Measurements from ENCODE around the gene PPP2R5C.

DNA sequence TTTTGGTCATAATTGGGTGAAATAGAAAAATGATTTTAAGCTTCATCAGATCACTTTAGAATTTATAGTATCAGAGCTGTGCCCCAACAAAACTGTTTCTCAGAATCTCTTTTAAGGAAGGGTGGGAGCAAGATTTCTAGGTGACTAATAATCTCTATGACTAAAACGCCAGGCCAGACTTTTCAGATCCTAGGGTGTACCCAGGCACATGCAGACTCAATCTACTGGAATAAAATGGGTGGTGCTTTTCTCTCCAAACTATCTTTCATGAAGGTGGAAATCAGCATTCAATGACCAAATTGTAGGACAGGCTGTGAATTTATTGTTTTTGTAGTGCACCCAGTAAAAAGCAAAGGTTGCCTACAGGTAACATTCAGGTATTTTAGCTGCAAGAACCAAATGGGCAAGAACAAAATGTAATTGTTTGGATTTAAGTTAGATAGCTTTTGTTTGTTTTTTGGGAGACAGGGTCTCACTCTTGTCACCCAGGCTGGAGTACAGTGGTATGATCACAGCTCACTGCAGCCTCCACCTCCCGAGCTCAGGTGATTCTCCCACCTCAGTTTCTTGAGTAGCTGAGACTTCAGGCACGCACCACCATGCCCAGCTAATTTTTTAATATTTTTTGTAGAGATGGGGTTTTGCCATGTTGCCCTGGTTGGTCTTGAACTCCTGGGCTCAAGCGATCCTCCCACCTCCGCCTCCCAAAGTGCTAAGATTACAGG, 49.5 kb downstream of the PPP2R5C start:
- TF ChIP-seq, protein P1, sequence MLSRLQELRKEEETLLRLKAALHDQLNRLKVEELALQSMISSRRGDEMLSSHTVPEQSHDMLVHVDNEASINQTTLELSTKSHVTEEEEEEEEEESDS (CRISPR knock-in tag; IDR thresholded peaks at IDR 0.05): no peak
- TF ChIP-seq, protein P2, sequence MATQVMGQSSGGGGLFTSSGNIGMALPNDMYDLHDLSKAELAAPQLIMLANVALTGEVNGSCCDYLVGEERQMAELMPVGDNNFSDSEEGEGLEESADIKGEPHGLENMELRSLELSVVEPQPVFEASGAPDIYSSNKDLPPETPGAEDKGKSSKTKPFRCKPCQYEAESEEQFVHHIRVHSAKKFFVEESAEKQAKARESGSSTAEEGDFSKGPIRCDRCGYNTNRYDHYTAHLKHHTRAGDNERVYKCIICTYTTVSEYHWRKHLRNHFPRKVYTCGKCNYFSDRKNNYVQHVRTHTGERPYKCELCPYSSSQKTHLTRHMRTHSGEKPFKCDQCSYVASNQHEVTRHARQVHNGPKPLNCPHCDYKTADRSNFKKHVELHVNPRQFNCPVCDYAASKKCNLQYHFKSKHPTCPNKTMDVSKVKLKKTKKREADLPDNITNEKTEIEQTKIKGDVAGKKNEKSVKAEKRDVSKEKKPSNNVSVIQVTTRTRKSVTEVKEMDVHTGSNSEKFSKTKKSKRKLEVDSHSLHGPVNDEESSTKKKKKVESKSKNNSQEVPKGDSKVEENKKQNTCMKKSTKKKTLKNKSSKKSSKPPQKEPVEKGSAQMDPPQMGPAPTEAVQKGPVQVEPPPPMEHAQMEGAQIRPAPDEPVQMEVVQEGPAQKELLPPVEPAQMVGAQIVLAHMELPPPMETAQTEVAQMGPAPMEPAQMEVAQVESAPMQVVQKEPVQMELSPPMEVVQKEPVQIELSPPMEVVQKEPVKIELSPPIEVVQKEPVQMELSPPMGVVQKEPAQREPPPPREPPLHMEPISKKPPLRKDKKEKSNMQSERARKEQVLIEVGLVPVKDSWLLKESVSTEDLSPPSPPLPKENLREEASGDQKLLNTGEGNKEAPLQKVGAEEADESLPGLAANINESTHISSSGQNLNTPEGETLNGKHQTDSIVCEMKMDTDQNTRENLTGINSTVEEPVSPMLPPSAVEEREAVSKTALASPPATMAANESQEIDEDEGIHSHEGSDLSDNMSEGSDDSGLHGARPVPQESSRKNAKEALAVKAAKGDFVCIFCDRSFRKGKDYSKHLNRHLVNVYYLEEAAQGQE (IDR thresholded peaks at IDR 0.05; ENCODE audit: borderline replicate concordance): no peak
- TF ChIP-seq, protein P2 (CRISPR knock-in tag; IDR thresholded peaks at IDR 0.05; ENCODE audit: low read depth): no peak
- TF ChIP-seq, protein P3, sequence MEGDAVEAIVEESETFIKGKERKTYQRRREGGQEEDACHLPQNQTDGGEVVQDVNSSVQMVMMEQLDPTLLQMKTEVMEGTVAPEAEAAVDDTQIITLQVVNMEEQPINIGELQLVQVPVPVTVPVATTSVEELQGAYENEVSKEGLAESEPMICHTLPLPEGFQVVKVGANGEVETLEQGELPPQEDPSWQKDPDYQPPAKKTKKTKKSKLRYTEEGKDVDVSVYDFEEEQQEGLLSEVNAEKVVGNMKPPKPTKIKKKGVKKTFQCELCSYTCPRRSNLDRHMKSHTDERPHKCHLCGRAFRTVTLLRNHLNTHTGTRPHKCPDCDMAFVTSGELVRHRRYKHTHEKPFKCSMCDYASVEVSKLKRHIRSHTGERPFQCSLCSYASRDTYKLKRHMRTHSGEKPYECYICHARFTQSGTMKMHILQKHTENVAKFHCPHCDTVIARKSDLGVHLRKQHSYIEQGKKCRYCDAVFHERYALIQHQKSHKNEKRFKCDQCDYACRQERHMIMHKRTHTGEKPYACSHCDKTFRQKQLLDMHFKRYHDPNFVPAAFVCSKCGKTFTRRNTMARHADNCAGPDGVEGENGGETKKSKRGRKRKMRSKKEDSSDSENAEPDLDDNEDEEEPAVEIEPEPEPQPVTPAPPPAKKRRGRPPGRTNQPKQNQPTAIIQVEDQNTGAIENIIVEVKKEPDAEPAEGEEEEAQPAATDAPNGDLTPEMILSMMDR (IDR thresholded peaks at IDR 0.05 in 2 of 3, conservative IDR thresholded peaks at IDR 0.05 in 1 of 3; ENCODE audit: insufficient read depth in 2 of 3, low read depth in 1 of 3, low read length in 3 of 3): no peak
- TF ChIP-seq RNF2 (IDR thresholded peaks at IDR 0.05) (no peak), CBFB (CRISPR knock-in tag; IDR thresholded peaks at IDR 0.05) (no peak), SMARCE1 (IDR thresholded peaks at IDR 0.05) (no peak), NCOA1 (IDR thresholded peaks at IDR 0.05; ENCODE audit: low read depth) (no peak), PTBP1 (IDR thresholded peaks at IDR 0.05; ENCODE audit: low read depth, low read length) (no peak), POLR2A (conservative IDR thresholded peaks at IDR 0.05) (no peak), HMGN3 (IDR thresholded peaks at IDR 0.05; ENCODE audit: borderline replicate concordance, extremely low read depth, insufficient read length, low read depth, low read length) (no peak), NFIC (IDR thresholded peaks at IDR 0.05) (no peak), ZBTB17 (CRISPR knock-in tag; IDR thresholded peaks at IDR 0.05) (no peak), SMAD3 (CRISPR knock-in tag; conservative IDR thresholded peaks at IDR 0.05) (no peak)
- TF ChIP-seq, protein P4, sequence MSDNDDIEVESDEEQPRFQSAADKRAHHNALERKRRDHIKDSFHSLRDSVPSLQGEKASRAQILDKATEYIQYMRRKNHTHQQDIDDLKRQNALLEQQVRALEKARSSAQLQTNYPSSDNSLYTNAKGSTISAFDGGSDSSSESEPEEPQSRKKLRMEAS (CRISPR knock-in tag; IDR thresholded peaks at IDR 0.05): no peak
